CD4-positive, alpha-beta T cell treated with Interleukin-12 subunit alpha and Interleukin-12 subunit beta, for 1 hour (primary cell): ENCODE data around the gene KLHL25.

Experiments
- DNase-seq: peaks from one replicate; pipeline ENCODE4 v3.0.0-alpha.2; 2020

Gene KLHL25

DNA sequence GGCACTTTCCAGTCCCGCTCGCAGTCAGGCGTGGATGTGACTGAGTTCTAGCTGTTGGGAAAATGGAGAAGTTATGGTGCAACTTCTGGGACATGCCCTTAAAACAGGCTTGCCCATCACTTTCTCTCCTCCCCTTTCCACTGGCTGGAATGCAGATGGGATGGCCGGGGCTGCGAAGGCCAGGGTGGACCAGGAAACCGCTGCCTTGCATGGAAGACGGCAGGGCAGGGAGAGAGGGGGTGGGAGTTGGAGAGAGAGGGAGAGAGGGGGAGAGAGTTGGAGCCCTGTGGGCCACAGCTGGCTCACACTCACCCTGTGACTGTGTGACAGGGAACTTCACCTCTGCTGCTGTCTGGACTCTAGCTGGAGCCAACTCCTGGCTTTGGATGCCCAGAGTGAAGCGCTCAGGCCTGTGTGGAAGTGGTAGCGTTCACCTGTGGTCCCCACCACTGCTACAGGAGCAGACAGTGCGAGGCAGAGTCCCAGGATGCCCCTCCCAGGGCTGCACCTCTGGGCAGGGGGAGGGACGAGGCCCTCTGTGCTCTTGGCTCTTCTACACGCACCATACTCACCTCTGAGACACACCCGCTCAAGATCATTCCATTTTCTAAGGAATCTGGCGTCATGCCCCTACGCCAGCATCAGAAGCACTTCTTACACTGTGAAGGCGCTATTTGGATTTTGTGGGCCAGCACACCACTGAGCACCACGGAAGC is 36.6 kb downstream of the KLHL25 start:
- no peak for DNase-seq

DNA sequence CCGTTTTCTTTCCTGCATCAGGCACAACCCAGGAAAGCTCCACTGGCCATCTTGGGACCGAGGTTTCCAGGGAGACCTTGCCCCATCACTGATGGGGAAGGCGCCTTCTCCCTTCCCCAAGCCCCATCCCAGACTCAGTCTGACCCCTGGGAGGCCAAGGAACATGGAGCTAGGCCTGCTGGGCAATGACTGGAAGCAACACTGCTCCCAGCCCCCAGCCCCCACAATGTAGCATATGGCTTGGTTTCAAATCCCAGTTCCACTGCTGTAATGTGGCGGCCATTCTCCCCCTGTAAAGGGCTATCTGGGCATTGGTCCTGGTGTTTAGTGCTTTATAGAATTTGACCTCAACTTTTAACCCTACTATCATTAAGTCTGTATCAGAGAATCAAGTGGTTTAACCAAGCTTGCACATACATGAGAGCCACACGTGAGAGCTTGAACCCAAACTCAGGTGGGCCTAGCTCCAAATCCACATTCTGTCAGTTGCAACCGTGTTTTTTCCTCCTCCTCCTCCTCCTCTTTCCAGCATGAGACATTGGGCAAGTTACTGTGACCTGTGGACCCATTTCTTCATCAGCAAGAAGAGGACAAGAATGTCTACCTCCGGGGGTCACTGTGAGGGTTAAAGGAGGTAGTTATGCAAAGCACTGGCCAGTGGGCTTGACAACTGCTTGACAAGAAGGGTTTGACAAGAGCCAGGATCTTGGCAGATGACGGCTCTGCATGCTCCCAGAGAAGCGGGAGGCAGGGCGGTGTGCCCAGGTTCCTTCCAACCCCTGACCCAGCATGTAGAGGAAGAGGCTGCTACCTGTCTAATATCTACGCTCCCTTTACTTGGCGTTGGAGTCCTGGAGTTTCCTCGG is 37.4 kb downstream of the KLHL25 start:
- no peak for DNase-seq

DNA sequence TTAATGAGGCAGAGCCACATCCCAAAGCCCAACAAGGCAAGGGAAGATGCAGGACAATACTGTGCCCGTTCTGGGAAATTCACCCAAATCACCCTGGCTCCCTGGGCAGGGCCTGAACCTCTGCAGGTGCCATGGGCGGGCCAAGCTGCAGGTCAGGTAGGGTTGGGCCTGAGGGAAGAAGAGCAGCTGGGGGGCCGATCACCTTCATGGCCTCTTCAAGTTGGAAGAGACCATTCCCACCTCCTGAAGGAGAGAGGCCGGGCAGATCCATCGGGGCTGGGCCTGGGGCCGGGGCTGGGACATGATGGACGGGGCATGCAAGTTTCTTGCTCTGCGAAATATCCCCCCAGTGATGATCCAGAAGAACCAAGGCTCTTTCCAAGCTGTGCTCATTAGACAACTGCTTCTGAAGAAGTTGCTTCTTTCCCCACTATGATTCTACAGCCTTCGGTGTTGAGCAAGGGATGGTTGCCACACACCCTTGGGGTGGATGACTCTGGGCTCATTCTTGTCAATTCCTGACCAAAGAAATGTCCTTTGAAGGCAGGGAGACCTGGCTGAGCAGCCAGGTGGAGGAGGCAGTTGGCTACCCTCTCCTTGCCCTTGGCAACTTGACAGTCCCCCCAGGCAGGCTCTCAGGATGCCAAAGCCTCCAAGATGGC is 38.2 kb downstream of the KLHL25 start:
- no peak for DNase-seq

DNA sequence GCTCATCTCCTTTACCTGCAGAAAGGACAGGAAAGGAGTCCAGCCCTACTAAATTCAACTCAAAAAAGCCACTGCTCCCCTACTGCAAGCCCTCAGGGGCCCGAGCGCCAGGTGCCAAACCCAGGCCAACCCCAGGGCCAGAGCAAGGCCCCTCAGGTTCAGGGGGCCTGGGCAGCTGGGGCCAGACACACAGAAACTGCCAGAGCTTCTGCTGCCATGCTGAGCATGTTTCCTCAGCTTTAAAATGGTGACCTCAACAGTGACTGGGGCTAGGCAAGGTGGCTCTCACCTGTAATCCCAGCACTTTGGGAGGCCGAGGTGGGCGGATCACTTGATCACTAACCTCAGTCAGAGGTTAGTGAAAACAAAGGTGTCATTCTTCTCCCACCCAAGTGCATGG is 38.8 kb downstream of the KLHL25 start:
- no peak for DNase-seq

DNA sequence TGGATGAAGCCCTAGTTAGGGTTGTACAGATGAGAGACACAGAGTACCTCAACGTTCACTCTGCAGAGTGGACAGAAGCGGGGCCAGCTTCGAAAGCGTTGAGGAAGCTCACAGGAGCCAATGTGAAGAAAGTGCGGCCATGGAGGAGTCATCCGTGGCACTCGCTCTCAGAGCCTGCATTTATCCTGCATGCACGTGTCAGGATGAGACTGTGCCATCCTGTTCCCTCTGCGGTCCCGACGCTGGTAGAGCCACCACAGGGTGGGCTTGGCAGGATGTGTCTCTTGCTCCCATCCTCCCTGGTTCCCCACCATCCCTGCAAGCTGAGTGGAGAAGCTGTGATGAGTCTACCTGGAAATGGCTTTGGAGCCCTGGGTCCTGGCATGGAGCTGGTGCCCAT is 39.3 kb downstream of the KLHL25 start:
- DNase-seq: no peak

DNA sequence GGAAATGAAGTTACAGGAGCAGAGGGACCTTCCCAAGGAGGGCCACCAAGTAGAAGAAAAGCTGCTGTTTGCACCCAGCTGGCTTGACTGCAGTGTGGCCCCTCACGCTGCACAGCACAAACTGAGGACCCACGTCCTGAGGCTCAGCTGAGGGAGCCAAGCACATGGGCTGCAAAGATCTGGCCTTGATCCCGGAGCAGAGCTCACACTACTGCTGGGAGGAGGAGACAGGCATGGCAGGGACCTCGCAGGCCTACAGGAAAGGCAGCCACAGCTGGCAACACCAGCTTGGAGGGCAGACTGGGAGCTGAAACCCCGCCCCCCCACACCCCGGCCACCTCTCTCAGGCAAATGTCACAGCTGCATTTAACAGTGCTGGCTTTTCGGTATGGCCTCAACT is 39.7 kb downstream of the KLHL25 start:
- DNase-seq: no peak

DNA sequence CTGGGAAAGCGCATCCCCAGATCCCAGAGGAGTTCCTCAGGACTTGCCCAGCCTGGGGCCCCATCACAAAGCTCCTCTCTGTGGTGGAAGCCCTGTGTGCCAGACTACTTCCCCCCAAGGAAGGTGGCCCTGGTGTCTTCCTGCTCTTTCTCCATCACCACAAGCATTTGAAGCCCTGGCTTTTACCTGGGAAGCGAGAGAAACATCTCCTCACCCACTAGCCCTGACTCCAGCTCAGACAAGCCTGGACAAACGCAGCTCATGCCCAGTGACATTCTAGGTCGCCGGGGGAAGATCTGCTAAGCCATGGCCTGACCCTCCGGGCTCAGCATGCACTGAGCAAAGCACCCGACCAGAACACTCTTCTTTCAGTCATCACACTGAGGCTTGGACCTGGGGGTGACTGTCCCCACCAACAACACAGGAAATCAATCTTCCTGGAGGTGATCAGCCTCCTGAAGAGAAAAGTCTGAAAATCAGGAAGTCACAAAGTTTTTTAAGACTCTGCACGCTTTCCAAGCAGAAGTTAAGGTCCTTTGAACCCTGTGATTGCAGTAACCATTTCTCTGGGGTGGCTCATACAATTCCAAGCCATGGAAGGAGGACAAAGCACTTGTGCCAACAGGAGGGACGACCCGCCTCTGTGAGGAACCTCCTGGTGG is 40.8 kb downstream of the KLHL25 start:
- no peak for DNase-seq

DNA sequence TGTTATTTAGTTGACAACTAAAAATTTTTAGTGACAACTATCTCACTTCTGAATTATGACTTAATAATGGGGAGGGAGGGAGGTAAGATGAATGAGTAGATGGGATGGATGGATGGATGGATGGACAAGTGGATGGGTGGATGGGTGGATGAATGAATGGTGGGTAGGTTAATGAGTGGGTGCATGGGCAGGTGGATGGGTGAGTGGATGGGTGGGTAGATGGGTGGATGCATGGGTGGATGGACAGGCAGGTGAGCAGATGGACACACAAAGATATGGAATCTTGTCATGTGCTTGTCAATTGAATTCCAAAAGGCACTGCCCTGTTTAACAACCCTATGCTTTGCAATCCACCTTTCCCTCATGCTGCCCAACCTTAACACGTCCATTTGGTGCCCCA is 41.5 kb downstream of the KLHL25 start:
- DNase-seq: no peak

DNA sequence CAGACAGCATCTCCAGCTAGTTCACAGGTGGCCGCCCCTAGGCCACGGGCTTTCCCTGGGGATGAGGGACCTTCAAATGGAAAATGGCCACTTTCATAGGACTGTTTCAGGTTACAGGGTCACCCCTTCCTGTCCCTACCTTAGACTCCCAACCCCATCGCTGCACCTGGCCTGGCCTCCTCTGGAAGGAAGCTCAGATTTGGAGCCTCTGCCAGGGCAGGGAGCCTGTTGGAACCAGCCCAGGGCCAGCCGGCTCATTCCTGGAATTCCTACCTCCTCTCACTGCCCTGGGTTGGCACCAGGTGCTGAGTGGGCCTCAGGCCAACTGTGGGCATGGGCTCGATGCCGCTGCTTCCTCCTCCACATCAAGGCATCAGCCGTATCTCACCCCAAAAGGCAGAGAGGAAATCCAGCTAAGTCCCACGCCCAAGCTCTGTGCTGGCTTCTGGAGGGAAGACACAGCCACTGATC is 42.2 kb downstream of the KLHL25 start:
- DNase-seq: no peak

DNA sequence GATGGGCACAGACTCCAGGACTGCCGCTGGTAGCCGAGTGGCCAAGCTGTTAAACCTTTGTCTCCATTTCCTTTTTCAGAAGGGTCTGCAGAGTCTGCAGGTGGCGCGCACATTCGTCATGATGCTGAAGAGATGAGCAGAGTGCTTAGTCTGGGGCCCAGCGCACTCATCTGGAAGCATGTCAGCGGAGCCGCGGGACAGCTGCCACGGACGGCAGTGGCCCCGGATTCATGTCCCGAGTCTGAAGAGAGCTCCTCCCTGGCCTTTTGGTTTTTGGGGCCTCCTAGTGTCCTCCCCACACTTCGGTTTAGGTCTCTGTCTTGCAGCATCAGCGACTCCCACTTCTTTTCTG is 42.6 kb downstream of the KLHL25 start:
- DNase-seq: no peak

DNA sequence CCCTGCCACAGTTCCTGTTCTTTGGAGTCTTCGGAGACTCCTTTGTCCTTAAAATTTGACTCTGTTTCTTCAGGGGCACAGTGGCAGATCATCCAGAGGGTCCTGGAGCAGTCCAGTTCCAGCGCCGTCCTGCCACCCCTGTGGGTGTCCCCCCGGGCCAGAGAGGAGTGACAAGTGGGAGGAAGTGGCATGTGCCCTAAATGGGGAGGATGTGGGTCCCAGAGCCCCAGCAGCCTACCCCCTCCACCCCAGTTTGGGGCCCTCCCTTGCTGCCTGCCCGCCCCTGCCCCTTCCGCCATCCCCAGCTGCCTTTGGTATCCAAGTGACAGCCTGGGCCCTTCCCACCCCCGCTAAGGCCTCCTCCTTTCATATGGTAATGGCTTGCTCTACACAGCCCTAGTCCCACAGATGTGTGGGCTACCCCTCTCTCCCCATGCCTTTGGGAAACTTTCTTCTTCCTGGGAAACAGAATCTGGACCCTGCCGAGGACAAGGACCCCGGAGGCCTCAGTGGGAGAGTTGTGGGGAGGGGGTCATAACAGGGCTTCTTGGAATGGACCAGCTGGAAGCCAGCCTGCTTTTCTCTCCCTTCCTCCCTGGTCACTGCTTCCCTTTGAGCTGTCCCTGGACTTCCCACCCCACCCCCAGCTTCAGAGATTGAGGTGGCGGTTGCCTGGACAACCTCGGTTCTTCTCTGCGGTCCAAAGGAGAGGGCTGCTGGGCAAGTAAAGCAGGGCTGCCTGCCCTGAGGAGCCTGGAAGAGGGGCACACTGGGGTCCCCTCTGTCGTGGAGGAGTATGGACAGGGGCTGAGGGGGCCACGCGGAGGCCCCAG is 43.2 kb downstream of the KLHL25 start:
- DNase-seq: peak; percentile 10

DNA sequence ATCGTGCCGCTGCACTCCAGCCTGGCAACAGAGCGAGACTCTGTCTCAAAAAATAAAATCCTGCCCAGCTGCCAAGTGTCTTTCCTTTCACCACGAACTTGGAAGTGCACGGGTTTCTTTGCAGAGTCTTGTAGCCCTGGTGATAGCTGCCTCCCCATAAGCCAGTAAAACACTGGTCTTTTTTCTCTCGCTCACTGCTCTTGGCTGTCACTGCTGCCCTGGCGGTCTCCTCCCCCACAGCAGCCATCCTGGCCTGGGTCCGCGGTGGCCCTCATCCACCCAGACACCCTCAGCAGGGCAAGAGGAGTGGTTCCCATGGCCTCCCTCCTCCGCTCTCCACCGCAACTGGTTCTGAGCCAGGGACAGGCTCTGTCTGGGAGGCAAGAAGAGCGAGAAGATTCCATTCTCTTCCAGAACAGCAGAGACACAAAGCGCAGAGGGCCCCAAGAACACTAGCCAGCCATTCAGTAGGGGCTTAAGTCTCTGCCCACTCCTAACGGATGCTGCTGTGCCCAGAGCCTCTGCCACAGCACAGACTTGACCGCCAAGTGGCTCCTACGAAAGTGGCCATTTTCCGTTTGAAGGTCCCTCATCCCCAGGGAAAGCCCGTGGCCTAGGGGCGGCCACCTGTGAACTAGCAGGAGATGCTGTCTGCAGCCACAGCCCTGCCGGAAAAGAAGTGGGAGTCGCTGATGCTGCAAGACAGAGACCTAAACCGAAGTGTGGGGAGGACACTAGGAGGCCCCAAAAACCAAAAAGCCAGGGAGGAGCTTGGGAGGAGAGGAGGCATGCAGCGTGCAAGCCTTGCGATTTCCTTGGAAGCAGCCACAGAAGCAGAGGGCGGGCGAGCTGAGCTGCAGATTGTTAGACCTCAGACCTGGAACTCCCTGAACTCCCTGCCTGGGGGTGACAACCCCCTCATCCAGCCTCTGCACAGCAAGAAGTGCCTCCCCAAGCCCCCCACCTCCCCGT is 44.1 kb downstream of the KLHL25 start:
- peak; percentile 2 for DNase-seq

DNA sequence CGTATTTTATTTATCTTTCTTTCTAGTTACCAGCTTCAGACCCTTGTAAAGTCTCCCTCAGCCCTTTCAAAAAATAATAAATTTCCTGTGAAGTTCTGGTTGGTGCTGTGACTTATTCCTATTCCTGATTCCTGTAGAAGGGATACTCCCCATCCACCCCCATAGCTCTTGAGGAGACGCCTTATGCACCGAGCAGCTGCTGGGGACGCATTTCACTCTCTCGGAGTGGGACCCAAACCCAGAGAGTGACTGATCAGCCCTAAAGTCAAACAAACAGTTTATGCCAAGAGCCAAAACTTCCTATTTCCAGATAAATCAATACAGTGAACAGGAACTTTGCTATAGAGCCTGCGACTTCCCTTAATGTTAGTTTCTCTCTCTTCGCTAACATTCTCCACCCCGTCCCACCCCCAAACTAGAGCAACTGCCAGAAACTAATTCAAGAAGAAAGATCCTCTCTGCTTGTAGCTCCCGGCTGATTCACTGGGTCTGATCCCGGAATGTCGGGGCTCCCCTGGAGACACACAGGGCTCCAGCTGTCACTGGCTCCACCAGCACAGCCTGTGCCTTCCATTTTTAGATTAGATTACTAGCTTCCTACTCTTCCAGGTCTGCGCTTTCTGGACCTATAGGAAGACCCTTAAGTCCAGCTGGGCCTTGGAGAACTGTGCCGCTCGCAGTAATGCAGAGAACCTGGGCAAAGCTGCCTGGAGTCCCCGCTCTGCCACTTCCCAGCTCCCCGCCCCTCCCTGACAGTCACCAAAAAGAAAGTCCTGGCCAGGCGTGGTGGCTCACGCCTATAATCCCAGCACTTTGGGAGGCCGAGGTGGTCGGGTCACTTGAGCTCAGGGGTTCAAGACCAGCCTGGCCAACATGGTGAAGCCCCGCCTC is 45.2 kb downstream of the KLHL25 start:
- DNase-seq: no peak

DNA sequence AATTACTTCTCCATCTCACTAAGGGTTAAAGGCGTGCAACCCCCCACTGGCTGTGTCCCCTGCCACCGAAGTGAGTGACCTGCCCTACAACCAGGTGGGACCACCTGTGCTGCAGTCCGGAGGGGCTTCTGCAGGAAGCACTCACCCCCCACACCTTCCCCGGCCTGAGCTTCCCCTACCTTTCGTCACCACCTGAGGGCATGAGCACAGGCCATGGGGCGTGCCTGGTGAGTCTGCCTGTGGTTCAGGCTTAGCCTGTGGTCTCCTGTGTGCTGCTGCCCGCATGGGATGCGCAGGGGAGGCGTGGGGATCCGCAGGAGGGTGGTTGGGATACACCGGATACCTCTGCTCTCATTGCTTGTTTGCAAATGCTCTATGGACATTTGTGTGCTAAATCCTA is 46.0 kb downstream of the KLHL25 start:
- DNase-seq: no peak

DNA sequence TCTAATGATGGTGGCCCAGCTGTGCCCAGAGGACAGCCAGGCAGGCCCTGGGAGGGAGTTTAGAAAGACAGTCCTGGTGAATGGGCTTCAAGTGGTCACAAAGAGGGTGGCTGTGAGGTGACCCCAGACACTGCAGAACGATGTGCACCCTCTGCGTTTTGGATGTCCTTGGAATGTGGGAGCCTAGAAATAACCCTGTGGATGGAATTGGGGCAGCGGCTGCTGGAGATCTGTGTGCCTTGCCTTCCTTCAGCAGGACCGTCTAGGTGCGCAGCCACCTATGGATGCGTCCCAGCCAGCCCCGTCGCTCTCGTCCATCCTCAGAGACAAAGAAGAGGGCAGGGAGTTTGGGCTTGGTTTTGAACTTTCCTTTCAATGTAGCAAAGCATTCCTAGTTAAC is 46.5 kb downstream of the KLHL25 start:
- DNase-seq: no peak

DNA sequence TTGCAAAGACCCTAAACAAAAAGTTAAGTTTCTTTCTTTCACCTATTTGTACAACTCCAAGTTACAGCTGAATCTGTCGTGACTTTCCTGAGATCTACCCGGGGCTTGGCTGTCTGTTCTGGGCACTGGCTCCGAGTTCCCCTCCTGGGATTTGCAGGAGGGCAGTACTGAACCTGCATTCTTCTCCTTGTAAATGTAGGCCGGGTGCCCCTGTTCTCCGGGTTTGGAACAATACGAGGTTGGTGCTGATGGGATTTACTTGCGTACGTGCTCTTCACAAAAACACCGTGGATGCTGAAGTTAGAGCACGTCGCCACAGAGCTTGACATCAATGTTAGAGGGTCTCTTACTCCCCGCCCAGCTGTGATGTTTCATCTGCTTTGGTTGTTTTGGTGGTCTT is 48.1 kb downstream of the KLHL25 start:
- no peak for DNase-seq

DNA sequence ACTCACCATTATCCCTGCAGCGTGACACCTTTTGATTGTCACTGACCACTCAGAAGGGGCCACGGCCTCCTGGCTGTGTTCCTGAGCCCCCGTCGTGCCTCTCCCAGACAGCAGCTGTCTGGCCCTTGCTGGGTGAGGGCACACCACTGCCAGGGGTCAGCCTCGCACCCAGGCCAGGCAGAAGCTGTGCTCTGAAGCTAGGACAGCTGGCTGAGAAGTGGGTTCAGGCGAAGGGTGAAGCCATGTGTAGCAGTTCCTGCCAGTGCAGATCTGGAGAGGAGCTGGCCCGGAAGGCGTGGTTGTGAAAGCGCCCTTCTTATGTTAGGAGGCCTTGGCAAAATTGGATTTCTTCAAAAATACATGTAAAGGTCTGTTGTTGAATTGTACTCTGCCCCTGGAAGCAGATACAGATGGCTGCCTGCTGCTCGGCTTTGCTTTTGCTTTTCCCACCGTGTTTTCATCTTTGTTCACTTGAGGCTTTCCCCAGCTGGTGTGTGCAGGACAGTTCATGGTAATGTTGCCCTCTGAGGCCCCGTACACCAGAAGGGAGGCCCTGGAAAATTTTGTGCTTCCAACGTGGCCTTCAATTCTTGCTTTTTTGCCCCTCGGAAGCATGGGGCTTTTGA is 49.1 kb downstream of the KLHL25 start:
- DNase-seq: no peak

DNA sequence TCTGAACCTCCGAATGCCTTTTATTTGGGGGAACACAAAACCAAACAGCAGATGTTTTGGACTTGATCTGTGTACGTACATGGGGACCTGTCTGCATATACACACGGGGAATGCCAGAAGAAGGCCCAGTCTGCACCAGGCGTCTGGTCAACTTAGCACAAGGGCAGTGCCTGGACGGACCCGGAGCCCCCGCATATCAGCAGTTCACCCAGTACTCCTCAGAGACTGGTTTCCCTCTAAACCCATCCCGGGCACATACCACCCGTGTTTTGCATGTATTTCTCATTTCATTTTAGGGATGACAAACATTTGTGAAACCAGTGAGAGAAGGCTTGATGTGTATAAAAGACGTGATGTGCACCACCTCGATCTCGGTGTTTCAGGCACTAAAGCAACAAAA is 49.7 kb downstream of the KLHL25 start:
- no peak for DNase-seq

DNA sequence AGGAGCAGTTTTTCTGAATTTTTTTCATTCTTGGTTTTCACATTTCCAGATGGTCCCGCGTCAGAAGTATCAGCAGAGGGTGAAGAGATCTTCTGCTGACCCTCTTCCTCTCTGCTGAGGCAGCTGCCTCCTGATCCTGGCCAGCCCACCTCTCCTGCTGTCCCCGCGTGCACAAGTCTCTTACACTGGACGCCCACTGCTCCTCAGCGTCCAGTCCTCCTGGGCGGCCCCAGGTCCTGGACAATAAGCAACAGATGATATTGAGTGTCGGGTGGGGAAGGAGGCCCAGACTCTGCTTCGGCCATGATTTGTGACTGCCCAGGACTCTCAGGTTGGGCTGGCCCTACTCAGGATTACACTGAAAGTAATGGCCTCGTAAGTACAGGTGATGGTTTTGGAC is 50.1 kb downstream of the KLHL25 start:
- DNase-seq: no peak
